Fibroblast of mammary gland (primary cell): Measurements from ENCODE around the gene CLSTN2.

Source experiments
- DNase-seq: peaks from one replicate; pipeline ENCODE4 v3.0.0-alpha.2; 2010; ENCODE audit warnings: low read depth
- H3K4me3 ChIP-seq: 2 replicates; pipeline ENCODE4 v1.5.1; 2011; ENCODE audit warnings: low read depth, mild to moderate bottlenecking, low read length, moderate library complexity; ENCODE audit not compliant: control insufficient read depth
- TF ChIP-seq, protein P1 (sequence below): conservative IDR thresholded peaks from 2 replicates; pipeline ENCODE4 v1.5.1; 2011; ENCODE audit warnings: low read depth, low read length, inconsistent platforms; ENCODE audit not compliant: control insufficient read depth, insufficient read depth

The CLSTN2 gene

DNA sequence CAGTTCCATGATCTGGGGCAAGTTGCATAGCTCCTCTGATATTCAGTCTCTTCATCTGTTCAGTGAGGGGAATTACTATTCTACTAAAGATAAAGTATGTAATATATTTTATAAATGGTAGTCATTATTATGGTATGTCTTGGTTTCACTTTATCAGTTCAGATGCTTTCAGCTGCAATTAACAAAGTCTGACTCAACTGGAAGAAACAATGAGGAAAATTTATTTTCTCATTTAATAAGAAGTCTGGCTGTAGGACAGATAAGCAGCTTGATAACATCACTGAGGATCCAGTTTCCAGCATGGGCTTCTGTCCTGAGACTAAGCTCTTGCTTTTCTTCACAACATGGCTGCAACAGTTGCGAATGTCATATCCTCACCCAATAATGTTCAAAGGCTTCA is 388.6 kb downstream of the CLSTN2 start:
- no peak overlapping the region for H3K4me3 ChIP-seq

DNA sequence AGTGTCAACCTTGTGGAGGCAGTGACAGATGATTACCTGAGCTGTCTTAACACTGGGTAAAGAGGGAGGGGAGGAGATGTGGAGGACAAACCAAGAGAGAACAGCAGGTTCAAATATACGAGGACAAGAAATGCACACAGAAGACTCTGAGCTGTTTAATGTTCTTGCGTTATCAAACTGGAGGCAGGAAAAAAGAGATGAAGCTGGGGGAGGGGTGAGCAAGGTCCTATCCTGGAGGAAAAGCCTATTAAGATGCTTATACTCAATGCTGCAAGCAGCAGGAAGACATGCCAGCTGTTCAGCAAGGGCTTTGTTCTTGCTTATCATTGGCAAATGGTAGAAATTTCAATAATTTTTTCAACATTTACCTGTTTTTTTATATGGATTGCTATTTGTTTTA is 397.1 kb downstream of the CLSTN2 start:
- no peak overlapping the region for H3K4me3 ChIP-seq
- TF ChIP-seq, protein P1, sequence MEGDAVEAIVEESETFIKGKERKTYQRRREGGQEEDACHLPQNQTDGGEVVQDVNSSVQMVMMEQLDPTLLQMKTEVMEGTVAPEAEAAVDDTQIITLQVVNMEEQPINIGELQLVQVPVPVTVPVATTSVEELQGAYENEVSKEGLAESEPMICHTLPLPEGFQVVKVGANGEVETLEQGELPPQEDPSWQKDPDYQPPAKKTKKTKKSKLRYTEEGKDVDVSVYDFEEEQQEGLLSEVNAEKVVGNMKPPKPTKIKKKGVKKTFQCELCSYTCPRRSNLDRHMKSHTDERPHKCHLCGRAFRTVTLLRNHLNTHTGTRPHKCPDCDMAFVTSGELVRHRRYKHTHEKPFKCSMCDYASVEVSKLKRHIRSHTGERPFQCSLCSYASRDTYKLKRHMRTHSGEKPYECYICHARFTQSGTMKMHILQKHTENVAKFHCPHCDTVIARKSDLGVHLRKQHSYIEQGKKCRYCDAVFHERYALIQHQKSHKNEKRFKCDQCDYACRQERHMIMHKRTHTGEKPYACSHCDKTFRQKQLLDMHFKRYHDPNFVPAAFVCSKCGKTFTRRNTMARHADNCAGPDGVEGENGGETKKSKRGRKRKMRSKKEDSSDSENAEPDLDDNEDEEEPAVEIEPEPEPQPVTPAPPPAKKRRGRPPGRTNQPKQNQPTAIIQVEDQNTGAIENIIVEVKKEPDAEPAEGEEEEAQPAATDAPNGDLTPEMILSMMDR: no peak
- DNase-seq: no peak

More for the DNA sequence above, 388.6 kb downstream of the CLSTN2 start:
- no peak for DNase-seq
- TF ChIP-seq, protein P1: no peak

DNA sequence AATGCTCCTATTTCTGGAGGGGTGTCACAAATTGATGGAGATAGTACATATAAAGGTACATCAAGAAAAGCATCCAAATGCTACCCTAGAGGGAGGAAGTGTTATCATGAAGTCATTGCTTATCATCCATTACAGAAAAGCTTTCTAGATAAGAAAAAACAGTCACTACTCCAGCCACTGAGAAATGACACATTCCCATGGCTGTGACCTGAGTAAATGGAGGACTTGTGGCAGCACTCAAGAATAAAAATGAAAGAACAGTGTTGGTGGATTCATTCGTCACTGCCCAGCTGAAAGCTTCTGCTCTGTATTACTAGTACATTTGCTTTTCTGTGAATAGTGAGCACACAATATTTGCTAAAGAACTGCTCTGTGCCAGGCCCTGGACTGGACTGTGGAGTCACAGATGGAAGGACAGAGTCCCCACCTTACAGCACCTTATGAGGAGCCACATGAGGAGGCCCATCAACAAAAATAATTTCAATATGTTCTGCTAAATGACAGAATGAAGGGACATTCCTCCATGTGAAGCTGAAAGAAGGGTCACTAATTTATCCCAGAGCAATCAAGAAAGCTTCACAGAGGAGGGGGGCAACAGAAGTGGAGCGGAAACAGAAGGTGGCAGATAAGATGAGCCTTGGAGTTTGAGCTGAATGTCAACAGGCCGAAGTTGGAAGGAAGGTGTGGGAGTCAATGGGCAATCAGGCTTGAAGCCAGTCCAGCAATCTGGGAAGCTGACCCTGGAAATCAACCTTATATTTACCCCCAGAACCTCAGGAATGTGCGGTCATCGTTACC is 399.3 kb downstream of the CLSTN2 start:
- no peak overlapping the region for H3K4me3 ChIP-seq
- TF ChIP-seq, protein P1: no peak
- no peak for DNase-seq

DNA sequence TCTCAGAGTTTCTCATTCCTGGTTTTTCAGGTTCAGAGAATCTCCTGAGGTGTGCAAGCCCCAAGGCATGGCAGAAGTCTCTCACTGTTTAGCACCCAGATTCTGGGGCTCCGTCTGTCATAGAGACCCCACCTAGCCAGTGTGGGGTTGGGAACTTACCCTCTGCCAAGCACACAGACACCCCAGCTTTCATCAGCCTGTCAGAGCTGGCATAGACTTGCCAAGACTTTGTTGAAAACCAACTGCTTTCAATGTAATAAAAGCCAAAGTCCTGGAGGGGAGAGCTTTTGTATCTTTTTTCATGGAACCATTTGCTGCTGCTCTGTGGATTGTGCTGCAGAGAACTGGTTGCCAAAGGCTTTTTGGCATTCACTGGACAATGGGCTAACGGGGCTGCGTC is 401.5 kb downstream of the CLSTN2 start:
- no peak overlapping the region for H3K4me3 ChIP-seq
- no peak for DNase-seq
- TF ChIP-seq, protein P1: no peak

DNA sequence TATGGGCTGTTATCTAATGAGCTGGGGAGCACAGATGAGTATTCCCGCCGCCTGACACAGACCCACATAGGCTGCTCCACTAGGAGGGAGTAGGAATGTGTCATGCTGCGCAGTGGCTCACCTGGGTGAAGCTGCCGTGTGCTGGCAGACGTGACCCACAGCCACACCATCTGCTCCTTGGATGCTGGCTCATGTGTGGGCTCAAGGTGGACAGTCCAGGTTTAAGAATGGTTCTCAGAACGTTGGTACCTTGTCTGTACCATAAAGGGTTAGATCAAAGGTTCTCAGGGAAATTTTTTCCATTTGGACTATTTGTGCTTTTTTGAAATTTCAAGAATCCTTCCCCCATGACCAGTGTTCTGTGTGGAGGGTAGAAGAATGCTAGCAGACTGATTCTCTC is 403.9 kb downstream of the CLSTN2 start:
- TF ChIP-seq, protein P1: no peak
- H3K4me3 ChIP-seq: no peak overlapping the region
- DNase-seq: no peak

DNA sequence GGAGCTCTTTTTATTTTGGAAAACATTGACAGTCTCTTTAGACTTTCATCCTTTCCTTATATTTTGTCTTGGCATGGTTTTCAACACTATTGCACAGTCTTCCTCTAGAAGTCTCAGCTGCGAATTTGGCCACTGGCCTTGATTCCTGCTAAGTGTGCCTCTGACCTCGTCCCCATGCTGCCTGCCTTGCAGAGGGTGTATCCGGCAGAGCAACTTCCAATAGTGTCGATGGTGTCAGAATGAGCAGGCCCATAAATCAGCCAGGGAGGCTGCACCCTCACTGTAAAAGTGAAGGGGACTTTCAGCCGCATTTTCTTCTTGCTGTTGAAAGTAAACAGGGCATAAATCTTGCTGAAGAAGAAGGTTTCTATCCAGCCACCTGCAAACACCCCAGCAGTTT is 406.2 kb downstream of the CLSTN2 start:
- DNase-seq: no peak

More for the DNA sequence above, 406.2 kb downstream of the CLSTN2 start:
- TF ChIP-seq, protein P1: no peak
- no peak overlapping the region for H3K4me3 ChIP-seq
